Endothelial cell of umbilical vein (primary cell): ENCODE data around the gene MYCBP2. TPM values are rescaled to one million over a fixed set of nuclear protein-coding genes. Genes with fewer than 3 reads are reported as not detected.

Experiments
- BruUV-seq: library from RNA; stranded (reverse); fragments of 400-500 nt; replicated peaks from 2 replicates; lab custom pipeline; 2021; lab: Mats Ljungman, UMichigan
- CTCF ChIA-PET: fragments of 300-600, 350-600 bp; sonication (Branson Sonifier 250); formaldehyde crosslinking; loops from one replicate; lab custom pipeline; 2021; ENCODE audit warnings: antibody characterized with exemption, inconsistent platforms; lab: Charles Lee
- POLR2A ChIA-PET: fragments of 300-600, 350-600 bp; sonication (Branson Sonifier 250); formaldehyde crosslinking; loops from one replicate; lab custom pipeline; 2021; ENCODE audit warnings: antibody characterized with exemption, inconsistent platforms; lab: Charles Lee
- DNase-seq: peaks from one replicate; pipeline ENCODE4 v3.0.0-alpha.2; 2011; ENCODE audit warnings: low read depth, low spot score
- FAIRE-seq: peaks from 2 replicates; lab custom pipeline; 2011; peaks lifted over from hg19 to GRCh38; lab: Jason Lieb, UNC
- H2AFZ ChIP-seq: 2 replicates; pipeline ENCODE4 v1.6.0; 2012; ENCODE audit warnings: low read depth, low read length, control low read depth, inconsistent platforms
- H3K27ac ChIP-seq: 2 replicates; pipeline ENCODE4 v1.5.1; 2011; ENCODE audit warnings: low read depth, mild to moderate bottlenecking, control low read depth, low read length, moderate library complexity; ENCODE audit not compliant: insufficient read depth
- H3K27me3 ChIP-seq, 2 experiments: 2 replicates each; pipeline versions ENCODE4 v1.6.0 to v1.6.1; 2011; ENCODE audit warnings: low read length in 2 of 2, mixed read lengths in 1 of 2; ENCODE audit not compliant: control insufficient read depth in 2 of 2, insufficient read depth in 2 of 2
- H3K36me3 ChIP-seq, 2 experiments: 2 replicates in 1 of 2; 3 replicates in 1 of 2; pipeline ENCODE4 v1.5.1; 2011; ENCODE audit warnings: low read length in 2 of 2, mild to moderate bottlenecking in 1 of 2, moderate library complexity in 1 of 2; ENCODE audit not compliant: control insufficient read depth in 2 of 2, insufficient read depth in 2 of 2; ENCODE audit errors: extremely low read depth in 1 of 2
- H3K4me1 ChIP-seq: 3 replicates; pipeline ENCODE4 v1.5.1; 2011; ENCODE audit warnings: mild to moderate bottlenecking, low read length; ENCODE audit not compliant: control insufficient read depth, insufficient read depth; ENCODE audit errors: extremely low read depth
- H3K4me2 ChIP-seq: 2 replicates; pipeline ENCODE4 v1.6.1; 2011; ENCODE audit warnings: low read length, control low read depth, mixed read lengths; ENCODE audit not compliant: insufficient read depth
- H3K4me3 ChIP-seq, 3 experiments: fragments of 200-600 bp in 1 of 3; sonication (generic), shearing (Covaris generic) in 1 of 3; replicated peaks in 1 of 3; 2 replicates each; pipeline ENCODE4 v1.5.1; 2011 to 2016; ENCODE audit warnings: control low read depth in 3 of 3, low read length in 3 of 3, mild to moderate bottlenecking in 2 of 3, inconsistent platforms in 1 of 3, low read depth in 1 of 3, moderate library complexity in 1 of 3; ENCODE audit not compliant: insufficient read depth in 1 of 3
- H3K79me2 ChIP-seq: 2 replicates; pipeline ENCODE4 v1.6.0; 2012; ENCODE audit warnings: low read length, inconsistent platforms; ENCODE audit not compliant: control insufficient read depth, insufficient read depth
- H3K9ac ChIP-seq: replicated peaks from 2 replicates; pipeline ENCODE3; 2011; ENCODE audit warnings: low read length, control low read depth; ENCODE audit not compliant: insufficient read depth; ENCODE audit errors: extremely low read depth
- H3K9me1 ChIP-seq: replicated peaks from 3 replicates; pipeline ENCODE4 v1.6.0; 2011; ENCODE audit warnings: mild to moderate bottlenecking, low read length; ENCODE audit not compliant: control insufficient read depth, insufficient read depth; ENCODE audit errors: extremely low read depth
- H3K9me3 ChIP-seq: replicated peaks from 2 replicates; pipeline ENCODE4 v1.5.1; 2012; ENCODE audit warnings: low read length, inconsistent platforms; ENCODE audit not compliant: control insufficient read depth, insufficient read depth
- H4K20me1 ChIP-seq: replicated peaks from 2 replicates; pipeline ENCODE3; 2011; ENCODE audit warnings: mild to moderate bottlenecking, low read length; ENCODE audit not compliant: control insufficient read depth, insufficient read depth; ENCODE audit errors: extremely low read depth
- CTCF ChIP-seq, 2 donors: IDR thresholded peaks; 1 replicate in 1 of 2; 2 replicates in 1 of 2; pipeline ENCODE4 v1.5.1; 2011; ENCODE audit warnings: low read length in 2 of 2, mild to moderate bottlenecking in 2 of 2, moderate library complexity in 2 of 2, control low read depth in 1 of 2, inconsistent platforms in 1 of 2, low read depth in 1 of 2; ENCODE audit not compliant: insufficient read depth in 1 of 2; ENCODE audit errors: extremely low read depth in 1 of 2
- EZH2 ChIP-seq: IDR thresholded peaks from 2 replicates; pipeline ENCODE4 v1.6.1; 2012; ENCODE audit warnings: borderline replicate concordance, low read depth, mild to moderate bottlenecking, moderate library complexity, low read length, inconsistent platforms; ENCODE audit not compliant: severe bottlenecking
- FOS ChIP-seq: IDR thresholded peaks from 2 replicates; pipeline ENCODE4 v1.6.1; 2011; ENCODE audit warnings: mild to moderate bottlenecking, low read length, moderate library complexity, borderline replicate concordance; ENCODE audit not compliant: insufficient read depth
- GATA2 ChIP-seq: IDR thresholded peaks from 2 replicates; pipeline ENCODE4 v1.7.0; 2011; ENCODE audit warnings: low read depth, mild to moderate bottlenecking, moderate library complexity, mixed read lengths, low read length; ENCODE audit not compliant: insufficient read length, insufficient read depth
- JUN ChIP-seq: IDR thresholded peaks from 2 replicates; pipeline ENCODE4 v1.6.1; 2011; ENCODE audit warnings: borderline replicate concordance, low read depth; ENCODE audit not compliant: insufficient read length, insufficient read depth
- MAX ChIP-seq: IDR thresholded peaks from 2 replicates; pipeline ENCODE4 v1.6.1; 2011; ENCODE audit not compliant: insufficient read depth, insufficient read length
- MYC ChIP-seq: IDR thresholded peaks from one replicate; pipeline ENCODE4 v1.6.1; 2011; ENCODE audit warnings: mild to moderate bottlenecking, low read depth, low read length
- POLR2A ChIP-seq: IDR thresholded peaks from 2 replicates; pipeline ENCODE4 v1.6.1; 2012; ENCODE audit warnings: low read depth, mild to moderate bottlenecking, control low read depth, low read length
- POLR2AphosphoS5 ChIP-seq: IDR thresholded peaks from 2 replicates; pipeline ENCODE4 v1.6.1; 2012; ENCODE audit warnings: low read depth, mild to moderate bottlenecking, control low read depth, low read length, moderate library complexity; ENCODE audit not compliant: insufficient read depth
- dilution Hi-C: fragments of 300-500 bp; cut with MboI; formaldehyde crosslinking; loops from one replicate; pipeline ENCODE4 v1.15.0; 2019; ENCODE audit warnings: low sequenced_read_pairs; ENCODE audit not compliant: extremely low pct_ligation_motif_present
- intact Hi-C: fragments of 100-400 bp; cut with micrococcal nuclease; formaldehyde crosslinking; loops from one replicate; pipeline ENCODE4 v1.10.0; 2022
- polyA plus RNA-seq, 4 experiments: library from polyadenylated mRNA; depleted of rRNA in 3 of 4; stranded (reverse) in 3 of 4; unstranded in 1 of 4; fragments of >200 nt; gene quantifications; 2 replicates each; pipeline versions ENCODE4 v1.2.1 to v1.2.3, GENCODE V29; 2011 to 2012; ENCODE audit warnings: missing spikeins in 1 of 4
- total RNA-seq: library from RNA; stranded (reverse); gene quantifications from 2 replicates; pipeline ENCODE4 v1.2.3, GENCODE V29; 2021

MYCBP2 gene
- total and polyA plus RNA-seq, 2 donors (not counting 3 experiments of a cell fraction or from before 2014, with no cell fraction given) = 30.5 to 89.8 TPM

GRCh38 chr13:77225946-77226345 is 100.9 kb downstream of the MYCBP2 start:
- ChIA-PET POLR2A (no interaction called here), CTCF (no interaction called here)
- TF ChIP-seq POLR2AphosphoS5 = no peak
- no peak for TF ChIP-seq POLR2A
- no peak for TF ChIP-seq MYC
- no peak for TF ChIP-seq JUN
- TF ChIP-seq GATA2 = no peak
- no peak for TF ChIP-seq FOS
- no peak for TF ChIP-seq CTCF (IDR thresholded peaks at IDR 0.05; ENCODE audit: extremely low read depth in 1 of 2, insufficient read depth in 1 of 2, low read depth in 1 of 2, low read length in 2 of 2)
- no peak for TF ChIP-seq EZH2
- TF ChIP-seq MAX = no peak
- H3K4me2 ChIP-seq = no peak overlapping the region
- H3K9me3 ChIP-seq = no peaks in the 10 kb centered on the region
- no peaks in the 10 kb centered on the region for H3K4me1 ChIP-seq
- peaks cover 2 to 5% of the 10 kb centered on the region in 2 experiments for H3K36me3 ChIP-seq
- H3K4me3 ChIP-seq = no peak overlapping the region
- H2AFZ ChIP-seq = no peak overlapping the region
- no peaks in the 10 kb centered on the region for H3K27me3 ChIP-seq
- no peak for FAIRE-seq
- no peak overlapping the region for H3K9ac ChIP-seq
- no peak overlapping the region for H3K27ac ChIP-seq
- no peaks in the 10 kb centered on the region for H3K9me1 ChIP-seq
- no peaks in the 10 kb centered on the region for H3K79me2 ChIP-seq
- dilution Hi-C loops (no loop called here), intact Hi-C loops (no loop called here)
- DNase-seq = no peak
- no TSS peak for BruUV-seq
- H4K20me1 ChIP-seq = no peaks in the 10 kb centered on the region
